ENCODE data around the gene GRIA1.

DNA sequence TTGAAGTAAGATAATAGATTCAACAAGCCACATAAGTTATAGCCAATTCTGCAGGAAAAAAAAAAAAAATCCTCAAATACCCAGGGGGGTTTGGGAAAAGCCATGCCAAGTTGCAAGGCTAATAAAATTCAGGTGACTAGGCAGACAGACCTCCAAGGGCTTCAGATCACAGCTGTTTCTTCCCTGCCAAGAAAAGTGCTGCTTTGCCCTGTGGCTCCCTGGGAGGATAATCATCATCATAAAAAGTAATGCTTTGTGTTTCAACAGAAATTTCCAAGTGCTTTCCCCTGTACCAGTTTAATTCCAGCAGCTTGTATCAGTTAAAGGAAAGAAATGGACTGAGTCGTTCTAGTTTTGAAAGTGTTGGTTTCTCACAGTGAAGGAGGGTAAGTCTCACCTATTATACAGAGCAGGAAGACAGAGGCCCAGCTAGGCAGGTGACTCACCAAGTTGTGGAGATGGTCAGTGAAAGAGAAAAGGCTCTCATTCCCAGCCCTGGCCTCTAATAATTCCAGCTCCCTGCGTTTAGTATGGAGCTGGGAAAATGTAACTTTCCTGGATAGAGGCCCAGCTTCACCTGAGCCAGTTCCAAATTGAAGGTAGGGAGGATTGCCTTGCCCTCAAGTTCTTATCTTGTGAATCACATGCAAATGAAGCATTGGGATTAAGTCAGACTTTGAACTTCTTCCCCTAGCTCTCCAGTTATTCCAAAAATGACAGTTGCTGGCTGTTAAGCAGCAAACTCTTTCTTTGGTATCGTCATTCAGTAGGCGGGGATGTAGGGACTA is 263.4 kb downstream of the GRIA1 start:
- TF ChIP-seq CTCF (IDR thresholded peaks at IDR 0.05), result no peak
- no peak for TF ChIP-seq POLR2A (IDR thresholded peaks at IDR 0.05)
